ENCODE measurements around the gene VTI1B. TPM values are rescaled to one million over a fixed set of nuclear protein-coding genes. Genes with fewer than 3 reads are reported as not detected.
"Not testable (repeated sequence)": the region's sequence is repeated elsewhere in the genome, so short reads cannot be mapped to it uniquely, and the experiment has no call there.

Gene VTI1B
- total and polyA plus RNA-seq, 2 donors (not counting 3 experiments of a cell fraction or from before 2014, with no cell fraction given), result 23.8 to 90.0 TPM

DNA sequence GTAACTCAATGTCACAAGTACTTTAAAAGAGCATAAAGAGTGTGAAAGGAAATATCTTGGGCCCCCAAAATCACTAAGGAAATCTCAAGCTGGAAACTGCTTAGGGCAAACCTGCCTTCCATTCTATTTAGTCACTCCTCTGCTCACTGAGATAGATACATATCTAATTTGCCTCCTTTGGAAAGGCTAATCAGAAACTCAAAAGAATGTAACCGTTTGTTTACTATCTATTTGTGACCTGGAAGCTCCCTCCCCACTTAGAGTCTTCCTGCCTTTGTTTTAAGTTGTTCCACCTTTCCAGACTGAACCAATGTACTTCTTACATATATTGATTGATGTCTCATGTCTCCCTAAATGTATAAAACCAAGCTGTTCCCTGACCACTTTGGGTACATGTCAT is 35.4 kb upstream of the VTI1B start:
- CTCF ChIA-PET; H3K4me2 ChIP-seq (ENCODE audit: insufficient read depth, low read length); H3K27me3 ChIP-seq (ENCODE audit: control insufficient read depth in 2 of 2, insufficient read depth in 2 of 2, low read length in 2 of 2); H3K79me2 ChIP-seq (ENCODE audit: control insufficient read depth, insufficient read depth, low read length); FAIRE-seq; BruUV-seq (replicated peaks); POLR2A ChIA-PET; H3K9ac ChIP-seq (replicated peaks; ENCODE audit: extremely low read depth, insufficient read depth, low read length); H3K4me1 ChIP-seq (ENCODE audit: control insufficient read depth, extremely low read depth, insufficient read depth, low read length); H3K4me3 ChIP-seq (replicated peaks in 1 of 3; ENCODE audit: insufficient read depth in 1 of 3, low read depth in 1 of 3, low read length in 3 of 3); H3K27ac ChIP-seq (ENCODE audit: insufficient read depth, low read depth, low read length); H3K36me3 ChIP-seq (ENCODE audit: control insufficient read depth in 2 of 2, extremely low read depth in 1 of 2, insufficient read depth in 2 of 2, low read length in 2 of 2); H2AFZ ChIP-seq (ENCODE audit: low read depth, low read length); H4K20me1 ChIP-seq (replicated peaks; ENCODE audit: control insufficient read depth, extremely low read depth, insufficient read depth, low read length); DNase-seq (ENCODE audit: low read depth, low spot score); dilution Hi-C loops (cut with MboI; ENCODE audit: extremely low pct_ligation_motif_present, low sequenced_read_pairs); H3K9me3 ChIP-seq (replicated peaks; ENCODE audit: control insufficient read depth, insufficient read depth, low read length); H3K9me1 ChIP-seq (replicated peaks; ENCODE audit: control insufficient read depth, extremely low read depth, insufficient read depth, low read length): not testable (repeated sequence)
- intact Hi-C loops (cut with micrococcal nuclease), result loop anchor here (10.0 kb wide), 1 partner anchor 1215 kb away; no protein-coding TSS in a partner anchor

DNA sequence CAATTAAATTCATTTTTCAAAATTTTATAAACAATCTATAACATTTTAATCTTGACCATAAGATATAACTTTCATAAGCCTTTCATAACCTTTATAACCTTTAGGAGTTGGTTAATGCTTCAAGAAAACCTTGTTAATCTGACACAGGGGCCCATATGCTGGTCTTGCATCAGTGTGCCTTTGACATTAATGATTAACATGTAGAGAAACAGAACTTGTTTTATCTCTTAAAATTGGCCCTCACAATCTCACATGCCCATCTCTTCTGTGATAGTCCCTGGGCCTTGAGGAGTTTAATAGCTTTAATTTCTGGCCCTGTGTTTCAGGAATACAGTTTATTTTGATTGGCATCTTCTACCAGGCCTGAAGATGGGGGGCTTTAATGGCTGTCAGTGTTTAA is 34.9 kb upstream of the VTI1B start:
- CTCF ChIA-PET; POLR2A ChIA-PET; dilution Hi-C loops (cut with MboI; ENCODE audit: extremely low pct_ligation_motif_present, low sequenced_read_pairs); H3K4me1 ChIP-seq (ENCODE audit: control insufficient read depth, extremely low read depth, insufficient read depth, low read length); H3K9ac ChIP-seq (replicated peaks; ENCODE audit: extremely low read depth, insufficient read depth, low read length); H3K36me3 ChIP-seq (ENCODE audit: control insufficient read depth in 2 of 2, extremely low read depth in 1 of 2, insufficient read depth in 2 of 2, low read length in 2 of 2); H3K79me2 ChIP-seq (ENCODE audit: control insufficient read depth, insufficient read depth, low read length); H3K27ac ChIP-seq (ENCODE audit: insufficient read depth, low read depth, low read length); FAIRE-seq; DNase-seq (ENCODE audit: low read depth, low spot score); H3K27me3 ChIP-seq (ENCODE audit: control insufficient read depth in 2 of 2, insufficient read depth in 2 of 2, low read length in 2 of 2); H2AFZ ChIP-seq (ENCODE audit: low read depth, low read length); BruUV-seq (replicated peaks); H3K9me3 ChIP-seq (replicated peaks; ENCODE audit: control insufficient read depth, insufficient read depth, low read length); H3K4me2 ChIP-seq (ENCODE audit: insufficient read depth, low read length); H3K4me3 ChIP-seq (replicated peaks in 1 of 3; ENCODE audit: insufficient read depth in 1 of 3, low read depth in 1 of 3, low read length in 3 of 3); H4K20me1 ChIP-seq (replicated peaks; ENCODE audit: control insufficient read depth, extremely low read depth, insufficient read depth, low read length); H3K9me1 ChIP-seq (replicated peaks; ENCODE audit: control insufficient read depth, extremely low read depth, insufficient read depth, low read length): not testable (repeated sequence)
- intact Hi-C loops (cut with micrococcal nuclease), result loop anchor here (10.0 kb wide), 1 partner anchor 1215 kb away; no protein-coding TSS in a partner anchor

DNA sequence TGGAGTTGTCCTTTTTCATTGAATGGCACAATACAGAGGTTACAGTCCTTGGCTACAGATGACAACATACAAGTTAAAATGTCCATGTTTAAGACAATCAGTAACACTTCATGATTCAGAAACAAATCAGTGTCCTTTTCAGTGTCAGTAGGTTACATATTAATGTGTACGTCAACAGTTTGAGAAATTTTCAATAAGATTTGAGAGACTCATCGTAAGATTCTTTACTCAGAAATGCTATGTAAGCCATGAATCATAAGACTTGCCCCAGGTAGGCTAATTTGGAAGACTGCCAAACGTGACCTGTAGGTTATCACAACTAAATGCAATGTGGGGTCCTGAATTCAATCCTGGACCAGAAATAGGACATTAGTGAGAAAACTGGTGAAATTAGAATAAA is 30.8 kb upstream of the VTI1B start:
- Histone ChIP-seq H3K27ac (ENCODE audit: insufficient read depth, low read depth, low read length) (no peak overlapping the region), H3K9ac (replicated peaks; ENCODE audit: extremely low read depth, insufficient read depth, low read length) (no peak overlapping the region), H3K36me3 (ENCODE audit: control insufficient read depth in 2 of 2, extremely low read depth in 1 of 2, insufficient read depth in 2 of 2, low read length in 2 of 2) (no peaks in the 10 kb centered on the region), H3K4me1 (ENCODE audit: control insufficient read depth, extremely low read depth, insufficient read depth, low read length) (no peaks in the 10 kb centered on the region), H3K4me3 (replicated peaks in 1 of 3; ENCODE audit: insufficient read depth in 1 of 3, low read depth in 1 of 3, low read length in 3 of 3) (no peak overlapping the region), H4K20me1 (replicated peaks; ENCODE audit: control insufficient read depth, extremely low read depth, insufficient read depth, low read length) (no peaks in the 10 kb centered on the region), H3K9me3 (replicated peaks; ENCODE audit: control insufficient read depth, insufficient read depth, low read length) (no peaks in the 10 kb centered on the region), H3K27me3 (ENCODE audit: control insufficient read depth in 2 of 2, insufficient read depth in 2 of 2, low read length in 2 of 2) (peaks cover 0 to 6% of the 10 kb centered on the region in 2 experiments), H2AFZ (ENCODE audit: low read depth, low read length) (no peak overlapping the region), H3K79me2 (ENCODE audit: control insufficient read depth, insufficient read depth, low read length) (no peaks in the 10 kb centered on the region), H3K9me1 (replicated peaks; ENCODE audit: control insufficient read depth, extremely low read depth, insufficient read depth, low read length) (no peaks in the 10 kb centered on the region), H3K4me2 (ENCODE audit: insufficient read depth, low read length) (no peak overlapping the region)
- ChIA-PET CTCF (interaction anchor here (0.6 to 7.0 kb wide), 33 partner anchors 9 to 278 kb away, joined by 3 to 394 read pairs (median 9); partner anchors contain the start of genes ARG2, PIGH, RDH11 and VTI1B), POLR2A (no interaction called here)
- dilution Hi-C loops (cut with MboI; ENCODE audit: extremely low pct_ligation_motif_present, low sequenced_read_pairs), result no loop called here
- TF ChIP-seq, protein P1, sequence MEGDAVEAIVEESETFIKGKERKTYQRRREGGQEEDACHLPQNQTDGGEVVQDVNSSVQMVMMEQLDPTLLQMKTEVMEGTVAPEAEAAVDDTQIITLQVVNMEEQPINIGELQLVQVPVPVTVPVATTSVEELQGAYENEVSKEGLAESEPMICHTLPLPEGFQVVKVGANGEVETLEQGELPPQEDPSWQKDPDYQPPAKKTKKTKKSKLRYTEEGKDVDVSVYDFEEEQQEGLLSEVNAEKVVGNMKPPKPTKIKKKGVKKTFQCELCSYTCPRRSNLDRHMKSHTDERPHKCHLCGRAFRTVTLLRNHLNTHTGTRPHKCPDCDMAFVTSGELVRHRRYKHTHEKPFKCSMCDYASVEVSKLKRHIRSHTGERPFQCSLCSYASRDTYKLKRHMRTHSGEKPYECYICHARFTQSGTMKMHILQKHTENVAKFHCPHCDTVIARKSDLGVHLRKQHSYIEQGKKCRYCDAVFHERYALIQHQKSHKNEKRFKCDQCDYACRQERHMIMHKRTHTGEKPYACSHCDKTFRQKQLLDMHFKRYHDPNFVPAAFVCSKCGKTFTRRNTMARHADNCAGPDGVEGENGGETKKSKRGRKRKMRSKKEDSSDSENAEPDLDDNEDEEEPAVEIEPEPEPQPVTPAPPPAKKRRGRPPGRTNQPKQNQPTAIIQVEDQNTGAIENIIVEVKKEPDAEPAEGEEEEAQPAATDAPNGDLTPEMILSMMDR (IDR thresholded peaks at IDR 0.05; ENCODE audit: extremely low read depth in 1 of 2, insufficient read depth in 1 of 2, low read depth in 1 of 2, low read length in 2 of 2), result no peak
- TF ChIP-seq, protein P2, sequence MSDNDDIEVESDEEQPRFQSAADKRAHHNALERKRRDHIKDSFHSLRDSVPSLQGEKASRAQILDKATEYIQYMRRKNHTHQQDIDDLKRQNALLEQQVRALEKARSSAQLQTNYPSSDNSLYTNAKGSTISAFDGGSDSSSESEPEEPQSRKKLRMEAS (IDR thresholded peaks at IDR 0.05; ENCODE audit: insufficient read depth, insufficient read length), result no peak
- TF ChIP-seq MYC (IDR thresholded peaks at IDR 0.05; ENCODE audit: low read depth, low read length) (no peak), GATA2 (IDR thresholded peaks at IDR 0.05; ENCODE audit: insufficient read depth, insufficient read length, low read depth, low read length) (no peak), FOS (IDR thresholded peaks at IDR 0.05; ENCODE audit: borderline replicate concordance, insufficient read depth, low read length) (no peak), JUN (IDR thresholded peaks at IDR 0.05; ENCODE audit: borderline replicate concordance, insufficient read depth, insufficient read length, low read depth) (no peak), POLR2A (IDR thresholded peaks at IDR 0.05; ENCODE audit: low read depth, low read length) (no peak), EZH2 (IDR thresholded peaks at IDR 0.05; ENCODE audit: borderline replicate concordance, low read depth, low read length, severe bottlenecking) (no peak), POLR2AphosphoS5 (IDR thresholded peaks at IDR 0.05; ENCODE audit: insufficient read depth, low read depth, low read length) (no peak)
- DNase-seq (ENCODE audit: low read depth, low spot score) (no peak), FAIRE-seq (no peak)
- no TSS peak for BruUV-seq (replicated peaks)
- intact Hi-C loops (cut with micrococcal nuclease), result loop anchor here (2.0 to 10.0 kb wide), 2 partner anchors 30 to 1210 kb away; partner anchors contain the start of gene VTI1B

Data from endothelial cell of umbilical vein (primary cell).